HL-60/S4 treated with phorbol 12-myristate 13-acetate at 8.2 ng/mL for 4 days and 3 days (cell line): Measurements from ENCODE around the gene TNFRSF8.

ENCODE experiments used
- in situ Hi-C: fragments of 300-500 bp; cut with MboI; formaldehyde crosslinking; loops from 2 replicates; pipeline ENCODE4 v1.15.0; 2022; ENCODE audit warnings: low sequenced_read_pairs

The TNFRSF8 gene

DNA sequence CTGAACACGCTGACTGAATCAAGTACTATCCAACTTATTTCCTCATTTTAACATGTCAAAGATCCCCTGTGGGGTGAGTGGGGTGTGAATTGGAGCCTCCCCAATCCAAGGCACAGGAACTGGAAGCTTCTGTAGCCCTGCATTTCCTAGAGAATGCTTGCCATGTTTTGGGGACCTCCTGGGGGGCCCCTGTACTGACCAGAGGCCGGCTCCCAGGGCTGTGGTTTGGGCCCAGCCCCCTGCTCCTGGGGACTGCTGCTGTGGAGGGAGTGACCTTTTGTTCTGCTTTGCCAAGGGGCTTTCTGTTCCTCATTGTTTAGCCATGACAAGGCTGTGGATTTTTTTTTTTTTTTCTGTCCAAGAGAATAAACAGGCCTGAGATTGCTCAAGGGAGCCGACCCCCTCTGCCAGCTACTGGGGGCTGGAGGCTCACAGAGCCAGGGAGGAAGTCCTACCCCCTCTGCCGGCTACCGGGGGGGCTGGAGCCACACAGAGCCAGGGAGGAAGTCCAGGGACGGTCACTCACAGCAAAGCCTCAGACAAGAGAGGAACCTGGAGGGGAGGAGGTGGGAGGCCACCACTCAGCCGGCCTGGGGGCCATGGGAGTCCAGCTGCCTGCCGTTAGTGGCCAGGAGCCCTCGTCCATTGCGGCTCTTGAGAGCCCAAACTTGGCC is 121.0 kb downstream of the TNFRSF8 start:
- in situ Hi-C loops: no loop called here

- in situ Hi-C loops: no loop called here
These were observed 122.2 kb downstream of the TNFRSF8 start for GRCh38 chr1:12185036-12185917.

GRCh38 chr1:12185918-12186678 is 123.0 kb downstream of the TNFRSF8 start:
- in situ Hi-C loops: no loop called here

DNA sequence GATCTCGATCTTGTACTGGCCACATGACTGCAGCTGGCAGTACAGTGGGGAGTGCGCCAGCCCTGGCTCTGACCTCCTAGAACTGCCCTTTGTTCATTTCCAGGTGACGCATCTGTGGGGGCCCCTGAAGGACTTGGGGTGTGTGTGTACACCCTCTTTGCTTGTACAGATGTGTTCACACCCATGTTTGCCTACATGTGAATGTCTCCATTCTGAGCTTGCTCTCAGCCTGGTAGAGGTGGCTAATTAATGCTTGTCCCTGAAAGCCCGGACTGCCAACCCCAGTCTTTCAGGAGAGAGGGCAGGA is 123.5 kb downstream of the TNFRSF8 start:
- in situ Hi-C loops: no loop called here

DNA sequence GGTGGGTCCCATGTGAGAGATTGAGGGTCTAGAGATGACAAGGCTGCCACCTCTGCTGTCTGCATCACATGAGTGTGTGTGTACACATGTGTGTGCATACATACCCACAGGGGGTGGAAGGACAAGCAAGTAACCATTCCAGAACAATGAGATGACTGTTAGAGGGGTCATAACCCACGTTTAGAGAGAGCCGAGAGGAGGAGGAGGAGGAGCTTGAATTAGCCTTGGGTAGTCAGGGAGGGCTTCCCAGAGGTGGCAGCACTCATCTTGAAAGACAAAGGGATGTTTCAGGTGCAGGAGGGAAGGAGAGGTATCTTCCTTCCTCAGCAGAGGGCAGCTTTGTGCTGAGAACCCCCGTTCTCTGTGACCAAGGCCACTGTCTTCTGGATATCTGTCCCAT is 125.0 kb downstream of the TNFRSF8 start:
- in situ Hi-C loops: no loop called here

GRCh38 chr1:12188657-12189327 is 125.7 kb downstream of the TNFRSF8 start:
- in situ Hi-C loops: no loop called here

GRCh38 chr1:12189328-12189682 is 126.2 kb downstream of the TNFRSF8 start:
- in situ Hi-C loops: no loop called here

DNA sequence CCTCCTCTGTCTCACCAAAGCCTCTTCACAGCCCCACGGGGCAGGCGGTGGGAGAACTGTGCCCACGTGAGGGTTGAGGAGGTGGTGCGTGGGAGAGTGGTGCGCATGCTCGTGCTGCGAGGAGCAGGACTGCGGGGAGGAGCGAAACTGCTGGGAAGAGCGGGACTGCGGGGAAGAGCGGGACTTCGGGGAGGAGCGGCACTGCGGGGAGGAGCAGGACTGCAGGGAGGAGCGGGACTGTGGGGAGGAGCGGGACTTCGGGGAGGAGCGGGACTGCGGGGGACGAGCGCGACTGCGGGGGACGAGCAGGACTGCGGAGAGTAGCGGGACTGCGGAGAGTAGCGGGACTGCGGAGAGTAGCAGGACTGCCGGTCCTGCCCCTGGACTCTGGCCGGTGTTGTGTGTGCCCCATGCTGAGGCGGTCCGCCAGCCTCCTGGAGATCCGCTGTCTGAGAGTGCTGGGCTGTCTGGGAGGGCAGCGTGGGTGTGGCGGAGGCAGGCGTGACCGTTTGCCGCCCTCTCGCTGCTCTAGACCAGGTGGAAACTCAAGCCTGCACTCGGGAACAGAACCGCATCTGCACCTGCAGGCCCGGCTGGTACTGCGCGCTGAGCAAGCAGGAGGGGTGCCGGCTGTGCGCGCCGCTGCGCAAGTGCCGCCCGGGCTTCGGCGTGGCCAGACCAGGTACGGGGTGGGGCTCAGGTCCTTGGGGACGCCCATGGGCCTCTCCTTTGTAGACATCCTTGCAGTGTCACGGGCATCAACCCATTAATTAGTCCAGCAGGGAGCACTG is 128.3 kb downstream of the TNFRSF8 start:
- in situ Hi-C loops: no loop called here
